Neural progenitor cell (in vitro differentiated cells): ENCODE results near the gene PKD1.

Experiments used
- CTCF ChIP-seq: fragments of 200-600 bp; sonication (generic); IDR thresholded peaks from 2 replicates; pipeline ENCODE4 v1.5.1; 2017; ENCODE audit warnings: antibody characterized with exemption, mild to moderate bottlenecking
- EZH2 ChIP-seq: fragments of 200-600 bp; sonication (generic); IDR thresholded peaks from 2 replicates; pipeline ENCODE4 v1.6.1; 2017; ENCODE audit warnings: antibody characterized with exemption, mild to moderate bottlenecking, moderate library complexity

GRCh38 chr16:2046893-2047329 lies 88.8 kb downstream of the PKD1 start:
- TF ChIP-seq CTCF (no peak), EZH2 (no peak)
